GM23338 (cell line): ENCODE results near the gene RAB40C. TPM values are rescaled to one million over a fixed set of nuclear protein-coding genes. Genes with fewer than 3 reads are reported as not detected.

Experiments used
- ATAC-seq: fragments of 200-7000 bp; cut with Tn5 transposase; 3 replicates; pipeline ENCODE4 v1.9.1; 2020
- DNase-seq: peaks from one replicate; pipeline ENCODE4 v3.0.0-alpha.2; 2015; ENCODE audit warnings: low spot score
- H2AFZ ChIP-seq: fragments of 200-600 bp; sonication (generic); 2 replicates; pipeline ENCODE4 v1.8.0; 2016; ENCODE audit warnings: antibody characterized with exemption, mild to moderate bottlenecking, moderate library complexity
- H3F3A ChIP-seq: fragments of 200-600 bp; sonication (generic); replicated peaks from 2 replicates; pipeline ENCODE4 v1.8.0; 2017; ENCODE audit warnings: antibody characterized with exemption, mixed run types, low read depth
- H3K27ac ChIP-seq: fragments of 200-600 bp; sonication (generic); 2 replicates; pipeline ENCODE4 v1.6.1; 2016; ENCODE audit warnings: low read depth
- H3K27me3 ChIP-seq: fragments of 200-600 bp; sonication (generic); 2 replicates; pipeline ENCODE4 v1.8.0; 2016; ENCODE audit warnings: mild to moderate bottlenecking, mixed run types, moderate library complexity; ENCODE audit not compliant: insufficient read depth
- H3K36me3 ChIP-seq: fragments of 200-600 bp; sonication (generic); 2 replicates; pipeline ENCODE4 v1.8.0; 2016; ENCODE audit warnings: mild to moderate bottlenecking; ENCODE audit not compliant: insufficient read depth
- H3K4me1 ChIP-seq: fragments of 200-600 bp; sonication (generic); 2 replicates; pipeline ENCODE4 v1.8.0; 2016; ENCODE audit warnings: mild to moderate bottlenecking, moderate library complexity; ENCODE audit not compliant: insufficient read depth
- H3K4me2 ChIP-seq: fragments of 200-600 bp; sonication (generic); 2 replicates; pipeline ENCODE4 v1.7.1; 2017; ENCODE audit warnings: mixed run types
- H3K4me3 ChIP-seq: fragments of 200-600 bp; sonication (generic); 2 replicates; pipeline ENCODE4 v1.6.1; 2016; ENCODE audit warnings: mixed run types
- H3K79me2 ChIP-seq: fragments of 200-600 bp; sonication (generic); replicated peaks from 2 replicates; pipeline ENCODE4 v1.8.0; 2017; ENCODE audit warnings: mild to moderate bottlenecking; ENCODE audit not compliant: insufficient read depth
- H3K9me2 ChIP-seq: fragments of 200-600 bp; sonication (generic); 2 replicates; pipeline ENCODE4 v1.8.0; 2017; ENCODE audit not compliant: insufficient read depth
- H4K20me1 ChIP-seq: fragments of 200-600 bp; sonication (generic); replicated peaks from 2 replicates; pipeline ENCODE4 v1.8.0; 2017; ENCODE audit warnings: mild to moderate bottlenecking; ENCODE audit not compliant: insufficient read depth
- H3K27ac Mint-ChIP-seq: 2 replicates; pipeline ENCODE4 v1.8.0; 2020; ENCODE audit warnings: inconsistent platforms, mild to moderate bottlenecking, moderate library complexity, mixed read lengths
- H3K27me3 Mint-ChIP-seq: 3 replicates; pipeline ENCODE4 v1.8.0; 2022; ENCODE audit warnings: low read depth, mild to moderate bottlenecking, moderate library complexity, mixed read lengths, inconsistent platforms; ENCODE audit not compliant: insufficient read depth, poor library complexity
- H3K36me3 Mint-ChIP-seq: 3 replicates; pipeline ENCODE4 v1.8.0; 2021; ENCODE audit warnings: low read depth, mild to moderate bottlenecking, inconsistent platforms, moderate library complexity, mixed read lengths
- H3K4me1 Mint-ChIP-seq: 3 replicates; pipeline ENCODE4 v1.8.0; 2020; ENCODE audit warnings: mild to moderate bottlenecking, inconsistent platforms, mixed read lengths
- H3K4me3 Mint-ChIP-seq: 3 replicates; pipeline ENCODE4 v1.8.0; 2021; ENCODE audit warnings: moderate library complexity, mild to moderate bottlenecking, inconsistent platforms, mixed read lengths
- H3K9me3 Mint-ChIP-seq: 3 replicates; pipeline ENCODE4 v1.8.0; 2020; ENCODE audit warnings: moderate library complexity, mild to moderate bottlenecking, inconsistent platforms, mixed read lengths
- CREB1 ChIP-seq: fragments of 250-450 bp; sonication (Bioruptor Pico); IDR thresholded peaks from 2 replicates; pipeline ENCODE4 v1.5.0; 2020; ENCODE audit warnings: low read depth, mild to moderate bottlenecking, moderate library complexity
- CTCF ChIP-seq, 2 experiments: fragments of 200-600 bp in 1 of 2; sonication (generic) in 1 of 2; conservative IDR thresholded peaks; 2 replicates each; pipeline versions ENCODE4 v1.5.1 to v1.6.1; 2016 to 2017; ENCODE audit warnings: antibody characterized with exemption in 2 of 2, low read depth in 2 of 2, mild to moderate bottlenecking in 2 of 2, moderate library complexity in 1 of 2
- ETS1 ChIP-seq: IDR thresholded peaks from 2 replicates; pipeline ENCODE4 v1.6.1; 2016; ENCODE audit warnings: antibody characterized with exemption
- EZH2 ChIP-seq: fragments of 200-600 bp; sonication (generic); IDR thresholded peaks from one replicate; pipeline ENCODE4 v1.8.0; 2017; ENCODE audit warnings: antibody characterized with exemption, mild to moderate bottlenecking, low read depth; ENCODE audit not compliant: unreplicated experiment
- EZH2phosphoT487 ChIP-seq: fragments of 200-600 bp; sonication (generic); IDR thresholded peaks from one replicate; pipeline ENCODE4 v1.8.1; 2018; ENCODE audit warnings: antibody characterized with exemption; ENCODE audit not compliant: unreplicated experiment
- JUNB ChIP-seq: IDR thresholded peaks from one replicate; pipeline ENCODE4 v1.6.1; 2016; ENCODE audit warnings: antibody characterized with exemption; ENCODE audit not compliant: unreplicated experiment
- NANOG ChIP-seq: IDR thresholded peaks from 2 replicates; pipeline ENCODE4 v1.6.1; 2016; ENCODE audit warnings: antibody characterized with exemption, borderline replicate concordance
- POLR2AphosphoS5 ChIP-seq: IDR thresholded peaks from 2 replicates; pipeline ENCODE4 v1.6.1; 2016; ENCODE audit warnings: antibody characterized with exemption, low read depth
- STAT1 ChIP-seq: IDR thresholded peaks from one replicate; pipeline ENCODE4 v1.6.1; 2016; ENCODE audit warnings: antibody characterized with exemption; ENCODE audit not compliant: unreplicated experiment
- ZNF114 ChIP-seq: fragments of 250-450 bp; sonication (Bioruptor Pico); IDR thresholded peaks from 2 replicates; pipeline ENCODE4 v1.5.0; 2020; ENCODE audit warnings: mild to moderate bottlenecking, moderate library complexity
- ZNF331 ChIP-seq: fragments of 250-450 bp; sonication (Bioruptor Pico); IDR thresholded peaks from 2 replicates; pipeline ENCODE4 v1.5.0; 2020; ENCODE audit warnings: low read depth, mild to moderate bottlenecking, moderate library complexity
- polyA plus RNA-seq: library from polyadenylated mRNA; unstranded; fragments of >200 nt; fragmentation: Nextera tagmentation; extraction: Ambion mirVana; gene quantifications from 2 replicates; pipeline ENCODE4 v1.2.1, GENCODE V29; 2016
- total RNA-seq: library from RNA; depleted of rRNA; stranded (reverse); fragments of >200 nt; shearing (Covaris generic); gene quantifications from 2 replicates; pipeline ENCODE4 v1.2.3, GENCODE V29; 2014
- TF ChIP-seq, protein P1 (sequence below): fragments of 250-450 bp; sonication (Bioruptor Pico); IDR thresholded peaks from 2 replicates; pipeline ENCODE4 v1.5.0; 2020; ENCODE audit warnings: mild to moderate bottlenecking, moderate library complexity
- TF ChIP-seq, protein P2 (sequence below): IDR thresholded peaks from one replicate; pipeline ENCODE4 v1.6.1; 2018; ENCODE audit warnings: antibody characterized with exemption; ENCODE audit not compliant: unreplicated experiment

RAB40C gene
- total and polyA plus RNA-seq, 2 experiments from 2014 or later = 11.2 to 24.6 TPM

- DNase-seq = no peak
- no peaks in the 10 kb centered on the region for H3K27me3 ChIP-seq
- Mint-ChIP-seq H3K9me3 (peaks cover 4% of the 10 kb centered on the region; the same call in 1 of the 3 replicates), H3K36me3 (peaks cover 6% of the 10 kb centered on the region), H3K4me1 (no peaks in the 10 kb centered on the region), H3K4me3 (no peak overlapping the region), H3K27ac (no peak overlapping the region), H3K27me3 (peaks cover 2% of the 10 kb centered on the region)
- no peaks in the 10 kb centered on the region for H3K9me2 ChIP-seq
- H4K20me1 ChIP-seq = peaks cover 8% of the 10 kb centered on the region; the same call in 1 of the 2 replicates
- ATAC-seq = no peak
- H2AFZ ChIP-seq = no peak overlapping the region
- TF ChIP-seq CREB1 (CRISPR knock-in tag) (no peak), NANOG (no peak), EZH2phosphoT487 (no peak), CTCF (conservative IDR thresholded peaks at IDR 0.05; ENCODE audit: low read depth in 2 of 2) (no peak), STAT1 (no peak), JUNB (no peak), ZNF331 (no peak), EZH2 (no peak), ZNF114 (CRISPR knock-in tag) (no peak), POLR2AphosphoS5 (no peak), ETS1 (no peak)
- TF ChIP-seq, protein P1, sequence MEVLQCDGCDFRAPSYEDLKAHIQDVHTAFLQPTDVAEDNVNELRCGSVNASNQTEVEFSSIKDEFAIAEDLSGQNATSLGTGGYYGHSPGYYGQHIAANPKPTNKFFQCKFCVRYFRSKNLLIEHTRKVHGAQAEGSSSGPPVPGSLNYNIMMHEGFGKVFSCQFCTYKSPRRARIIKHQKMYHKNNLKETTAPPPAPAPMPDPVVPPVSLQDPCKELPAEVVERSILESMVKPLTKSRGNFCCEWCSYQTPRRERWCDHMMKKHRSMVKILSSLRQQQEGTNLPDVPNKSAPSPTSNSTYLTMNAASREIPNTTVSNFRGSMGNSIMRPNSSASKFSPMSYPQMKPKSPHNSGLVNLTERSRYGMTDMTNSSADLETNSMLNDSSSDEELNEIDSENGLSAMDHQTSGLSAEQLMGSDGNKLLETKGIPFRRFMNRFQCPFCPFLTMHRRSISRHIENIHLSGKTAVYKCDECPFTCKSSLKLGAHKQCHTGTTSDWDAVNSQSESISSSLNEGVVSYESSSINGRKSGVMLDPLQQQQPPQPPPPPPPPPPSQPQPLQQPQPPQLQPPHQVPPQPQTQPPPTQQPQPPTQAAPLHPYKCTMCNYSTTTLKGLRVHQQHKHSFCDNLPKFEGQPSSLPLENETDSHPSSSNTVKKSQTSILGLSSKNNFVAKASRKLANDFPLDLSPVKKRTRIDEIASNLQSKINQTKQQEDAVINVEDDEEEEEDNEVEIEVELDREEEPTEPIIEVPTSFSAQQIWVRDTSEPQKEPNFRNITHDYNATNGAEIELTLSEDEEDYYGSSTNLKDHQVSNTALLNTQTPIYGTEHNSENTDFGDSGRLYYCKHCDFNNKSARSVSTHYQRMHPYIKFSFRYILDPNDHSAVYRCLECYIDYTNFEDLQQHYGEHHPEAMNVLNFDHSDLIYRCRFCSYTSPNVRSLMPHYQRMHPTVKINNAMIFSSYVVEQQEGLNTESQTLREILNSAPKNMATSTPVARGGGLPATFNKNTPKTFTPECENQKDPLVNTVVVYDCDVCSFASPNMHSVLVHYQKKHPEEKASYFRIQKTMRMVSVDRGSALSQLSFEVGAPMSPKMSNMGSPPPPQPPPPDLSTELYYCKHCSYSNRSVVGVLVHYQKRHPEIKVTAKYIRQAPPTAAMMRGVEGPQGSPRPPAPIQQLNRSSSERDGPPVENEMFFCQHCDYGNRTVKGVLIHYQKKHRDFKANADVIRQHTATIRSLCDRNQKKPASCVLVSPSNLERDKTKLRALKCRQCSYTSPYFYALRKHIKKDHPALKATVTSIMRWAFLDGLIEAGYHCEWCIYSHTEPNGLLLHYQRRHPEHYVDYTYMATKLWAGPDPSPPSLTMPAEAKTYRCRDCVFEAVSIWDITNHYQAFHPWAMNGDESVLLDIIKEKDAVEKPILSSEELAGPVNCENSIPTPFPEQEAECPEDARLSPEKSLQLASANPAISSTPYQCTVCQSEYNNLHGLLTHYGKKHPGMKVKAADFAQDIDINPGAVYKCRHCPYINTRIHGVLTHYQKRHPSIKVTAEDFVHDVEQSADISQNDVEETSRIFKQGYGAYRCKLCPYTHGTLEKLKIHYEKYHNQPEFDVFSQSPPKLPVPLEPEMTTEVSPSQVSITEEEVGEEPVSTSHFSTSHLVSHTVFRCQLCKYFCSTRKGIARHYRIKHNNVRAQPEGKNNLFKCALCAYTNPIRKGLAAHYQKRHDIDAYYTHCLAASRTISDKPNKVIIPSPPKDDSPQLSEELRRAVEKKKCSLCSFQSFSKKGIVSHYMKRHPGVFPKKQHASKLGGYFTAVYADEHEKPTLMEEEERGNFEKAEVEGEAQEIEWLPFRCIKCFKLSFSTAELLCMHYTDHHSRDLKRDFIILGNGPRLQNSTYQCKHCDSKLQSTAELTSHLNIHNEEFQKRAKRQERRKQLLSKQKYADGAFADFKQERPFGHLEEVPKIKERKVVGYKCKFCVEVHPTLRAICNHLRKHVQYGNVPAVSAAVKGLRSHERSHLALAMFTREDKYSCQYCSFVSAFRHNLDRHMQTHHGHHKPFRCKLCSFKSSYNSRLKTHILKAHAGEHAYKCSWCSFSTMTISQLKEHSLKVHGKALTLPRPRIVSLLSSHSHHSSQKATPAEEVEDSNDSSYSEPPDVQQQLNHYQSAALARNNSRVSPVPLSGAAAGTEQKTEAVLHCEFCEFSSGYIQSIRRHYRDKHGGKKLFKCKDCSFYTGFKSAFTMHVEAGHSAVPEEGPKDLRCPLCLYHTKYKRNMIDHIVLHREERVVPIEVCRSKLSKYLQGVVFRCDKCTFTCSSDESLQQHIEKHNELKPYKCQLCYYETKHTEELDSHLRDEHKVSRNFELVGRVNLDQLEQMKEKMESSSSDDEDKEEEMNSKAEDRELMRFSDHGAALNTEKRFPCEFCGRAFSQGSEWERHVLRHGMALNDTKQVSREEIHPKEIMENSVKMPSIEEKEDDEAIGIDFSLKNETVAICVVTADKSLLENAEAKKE (CRISPR knock-in tag) = no peak
- TF ChIP-seq, protein P2, sequence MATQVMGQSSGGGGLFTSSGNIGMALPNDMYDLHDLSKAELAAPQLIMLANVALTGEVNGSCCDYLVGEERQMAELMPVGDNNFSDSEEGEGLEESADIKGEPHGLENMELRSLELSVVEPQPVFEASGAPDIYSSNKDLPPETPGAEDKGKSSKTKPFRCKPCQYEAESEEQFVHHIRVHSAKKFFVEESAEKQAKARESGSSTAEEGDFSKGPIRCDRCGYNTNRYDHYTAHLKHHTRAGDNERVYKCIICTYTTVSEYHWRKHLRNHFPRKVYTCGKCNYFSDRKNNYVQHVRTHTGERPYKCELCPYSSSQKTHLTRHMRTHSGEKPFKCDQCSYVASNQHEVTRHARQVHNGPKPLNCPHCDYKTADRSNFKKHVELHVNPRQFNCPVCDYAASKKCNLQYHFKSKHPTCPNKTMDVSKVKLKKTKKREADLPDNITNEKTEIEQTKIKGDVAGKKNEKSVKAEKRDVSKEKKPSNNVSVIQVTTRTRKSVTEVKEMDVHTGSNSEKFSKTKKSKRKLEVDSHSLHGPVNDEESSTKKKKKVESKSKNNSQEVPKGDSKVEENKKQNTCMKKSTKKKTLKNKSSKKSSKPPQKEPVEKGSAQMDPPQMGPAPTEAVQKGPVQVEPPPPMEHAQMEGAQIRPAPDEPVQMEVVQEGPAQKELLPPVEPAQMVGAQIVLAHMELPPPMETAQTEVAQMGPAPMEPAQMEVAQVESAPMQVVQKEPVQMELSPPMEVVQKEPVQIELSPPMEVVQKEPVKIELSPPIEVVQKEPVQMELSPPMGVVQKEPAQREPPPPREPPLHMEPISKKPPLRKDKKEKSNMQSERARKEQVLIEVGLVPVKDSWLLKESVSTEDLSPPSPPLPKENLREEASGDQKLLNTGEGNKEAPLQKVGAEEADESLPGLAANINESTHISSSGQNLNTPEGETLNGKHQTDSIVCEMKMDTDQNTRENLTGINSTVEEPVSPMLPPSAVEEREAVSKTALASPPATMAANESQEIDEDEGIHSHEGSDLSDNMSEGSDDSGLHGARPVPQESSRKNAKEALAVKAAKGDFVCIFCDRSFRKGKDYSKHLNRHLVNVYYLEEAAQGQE = no peak
- H3K79me2 ChIP-seq = peaks cover 39% of the 10 kb centered on the region
- H3F3A ChIP-seq = no peaks in the 10 kb centered on the region
- H3K27ac ChIP-seq = no peak overlapping the region
- H3K36me3 ChIP-seq = no peaks in the 10 kb centered on the region
- no peak overlapping the region for H3K4me2 ChIP-seq
- no peak overlapping the region for H3K4me3 ChIP-seq
- no peaks in the 10 kb centered on the region for H3K4me1 ChIP-seq
Observed at GRCh38 chr16:540645-541340, 49.1 kb upstream of the RAB40C start.
